ENCODE data around the gene FAF1.
"Not testable (repeated sequence)": the region's sequence is repeated elsewhere in the genome, so short reads cannot be mapped to it uniquely, and the experiment has no call there.

FAF1 gene

GRCh38 chr1:50827546-50827945 is 132.5 kb downstream of the FAF1 start:
- Histone ChIP-seq H3K4me2 (ENCODE audit: low read length) (no peak overlapping the region), H3K4me3 (ENCODE audit: low read depth, low read length) (no peak overlapping the region), H3K36me3 (ENCODE audit: control insufficient read depth, insufficient read depth, low read length) (no peaks in the 10 kb centered on the region), H3K27me3 (ENCODE audit: control insufficient read depth, insufficient read depth, low read length) (no peaks in the 10 kb centered on the region), H3K9ac (no peak overlapping the region), H3K27ac (no peak overlapping the region), H2AFZ (no peak overlapping the region), H3K79me2 (peaks cover 3% of the 10 kb centered on the region), H3K4me1 (peaks cover 3% of the 10 kb centered on the region), H3K9me3 (ENCODE audit: control insufficient read depth, low read length) (no peaks in the 10 kb centered on the region)
- no peak for TF ChIP-seq CTCF (IDR thresholded peaks at IDR 0.05)

- H3K9me3 ChIP-seq (ENCODE audit: control insufficient read depth, low read length); H3K4me3 ChIP-seq (ENCODE audit: low read depth, low read length); H3K79me2 ChIP-seq; H3K4me1 ChIP-seq; H3K4me2 ChIP-seq (ENCODE audit: low read length); H3K9ac ChIP-seq; H2AFZ ChIP-seq; H3K27me3 ChIP-seq (ENCODE audit: control insufficient read depth, insufficient read depth, low read length); H3K36me3 ChIP-seq (ENCODE audit: control insufficient read depth, insufficient read depth, low read length); H3K27ac ChIP-seq: not testable (repeated sequence)
These were observed 133.3 kb downstream of the FAF1 start for GRCh38 chr1:50826792-50827191.

GRCh38 chr1:50822035-50822776 is 137.9 kb downstream of the FAF1 start:
- H3K4me3 ChIP-seq (ENCODE audit: low read depth, low read length) = no peak overlapping the region
- H3K27me3 ChIP-seq (ENCODE audit: control insufficient read depth, insufficient read depth, low read length) = no peaks in the 10 kb centered on the region
- H2AFZ ChIP-seq = no peak overlapping the region
- H3K36me3 ChIP-seq (ENCODE audit: control insufficient read depth, insufficient read depth, low read length) = no peaks in the 10 kb centered on the region
- H3K9ac ChIP-seq = no peak overlapping the region
- no peak overlapping the region for H3K4me2 ChIP-seq (ENCODE audit: low read length)
- H3K79me2 ChIP-seq = peaks cover 3% of the 10 kb centered on the region
- H3K4me1 ChIP-seq = peaks cover 3% of the 10 kb centered on the region
- H3K27ac ChIP-seq = no peak overlapping the region
- H3K9me3 ChIP-seq (ENCODE audit: control insufficient read depth, low read length) = no peaks in the 10 kb centered on the region
- no peak for TF ChIP-seq CTCF (IDR thresholded peaks at IDR 0.05)

GRCh38 chr1:50820545-50820944 is 139.5 kb downstream of the FAF1 start:
- H3K27ac ChIP-seq = no peak overlapping the region
- no peaks in the 10 kb centered on the region for H3K36me3 ChIP-seq (ENCODE audit: control insufficient read depth, insufficient read depth, low read length)
- H3K79me2 ChIP-seq = peaks cover 5% of the 10 kb centered on the region
- H3K4me3 ChIP-seq (ENCODE audit: low read depth, low read length) = no peak overlapping the region
- H3K9me3 ChIP-seq (ENCODE audit: control insufficient read depth, low read length) = no peaks in the 10 kb centered on the region
- H3K27me3 ChIP-seq (ENCODE audit: control insufficient read depth, insufficient read depth, low read length) = no peaks in the 10 kb centered on the region
- H3K4me1 ChIP-seq = peaks cover 3% of the 10 kb centered on the region
- H3K4me2 ChIP-seq (ENCODE audit: low read length) = no peak overlapping the region
- H2AFZ ChIP-seq = no peak overlapping the region
- TF ChIP-seq CTCF (IDR thresholded peaks at IDR 0.05) = no peak
- no peak overlapping the region for H3K9ac ChIP-seq

GRCh38 chr1:50812346-50812745 is 147.7 kb downstream of the FAF1 start:
- no peak overlapping the region for H2AFZ ChIP-seq
- H3K4me3 ChIP-seq (ENCODE audit: low read depth, low read length) = no peak overlapping the region
- H3K36me3 ChIP-seq (ENCODE audit: control insufficient read depth, insufficient read depth, low read length) = no peaks in the 10 kb centered on the region
- peaks cover 20% of the 10 kb centered on the region for H3K79me2 ChIP-seq
- no peak overlapping the region for H3K4me2 ChIP-seq (ENCODE audit: low read length)
- H3K27ac ChIP-seq = no peak overlapping the region
- no peaks in the 10 kb centered on the region for H3K4me1 ChIP-seq
- no peaks in the 10 kb centered on the region for H3K27me3 ChIP-seq (ENCODE audit: control insufficient read depth, insufficient read depth, low read length)
- no peaks in the 10 kb centered on the region for H3K9me3 ChIP-seq (ENCODE audit: control insufficient read depth, low read length)
- H3K9ac ChIP-seq = no peak overlapping the region
- TF ChIP-seq CTCF (IDR thresholded peaks at IDR 0.05) = no peak

Data from parathyroid adenoma (tissue), 2 donors.